Trophoblast cell (in vitro differentiated cells and primary cell): ENCODE results near the gene APBA2.

Source experiments
- DNase-seq, 2 donors: peaks; one replicate each; pipeline ENCODE4 v3.0.0-alpha.2; 2016
- H2AFZ ChIP-seq: 2 replicates; pipeline ENCODE4 v1.6.1; 2013; ENCODE audit warnings: low read length, moderate library complexity, mild to moderate bottlenecking; ENCODE audit not compliant: insufficient read depth, poor library complexity
- H2AK5ac ChIP-seq: 2 replicates; pipeline ENCODE4 v1.6.1; 2013; ENCODE audit warnings: mild to moderate bottlenecking, low read length
- H2BK120ac ChIP-seq: 2 replicates; pipeline ENCODE4 v1.6.1; 2013; ENCODE audit warnings: low read length, mild to moderate bottlenecking, moderate library complexity; ENCODE audit not compliant: insufficient read depth, poor library complexity
- H2BK12ac ChIP-seq: 2 replicates; pipeline ENCODE4 v1.6.1; 2013; ENCODE audit warnings: mild to moderate bottlenecking, low read length, moderate library complexity
- H2BK5ac ChIP-seq: 2 replicates; pipeline ENCODE4 v1.6.1; 2013; ENCODE audit warnings: low read length, low read depth, moderate library complexity, mild to moderate bottlenecking; ENCODE audit not compliant: poor library complexity
- H3K14ac ChIP-seq: 2 replicates; pipeline ENCODE4 v1.6.1; 2013; ENCODE audit warnings: mild to moderate bottlenecking, low read length
- H3K18ac ChIP-seq: 2 replicates; pipeline ENCODE4 v1.6.1; 2013; ENCODE audit warnings: mild to moderate bottlenecking, low read length
- H3K23ac ChIP-seq: 2 replicates; pipeline ENCODE4 v1.6.1; 2013; ENCODE audit warnings: low read length
- H3K27ac ChIP-seq: 2 replicates; pipeline ENCODE4 v1.5.1; 2013; ENCODE audit warnings: low read depth, mild to moderate bottlenecking, inconsistent platforms, low read length, moderate library complexity
- H3K27me3 ChIP-seq: 2 replicates; pipeline ENCODE4 v1.6.1; 2013; ENCODE audit warnings: inconsistent platforms, mild to moderate bottlenecking, low read length, moderate library complexity; ENCODE audit not compliant: insufficient read depth
- H3K36me3 ChIP-seq, 2 experiments: 1 replicate in 1 of 2; 2 replicates in 1 of 2; pipeline ENCODE4 v1.6.1; 2013; ENCODE audit warnings: low read length in 2 of 2, mild to moderate bottlenecking in 2 of 2, moderate library complexity in 1 of 2; ENCODE audit not compliant: insufficient read depth in 2 of 2, control insufficient read depth in 1 of 2
- H3K4ac ChIP-seq: 2 replicates; pipeline ENCODE4 v1.6.1; 2013; ENCODE audit warnings: low read depth, mild to moderate bottlenecking, low read length, moderate library complexity
- H3K4me1 ChIP-seq, 2 experiments: 1 replicate in 1 of 2; 2 replicates in 1 of 2; pipeline ENCODE4 v1.6.1; 2013; ENCODE audit warnings: low read length in 2 of 2, mild to moderate bottlenecking in 2 of 2, moderate library complexity in 1 of 2; ENCODE audit not compliant: insufficient read depth in 2 of 2, control insufficient read depth in 1 of 2
- H3K4me2 ChIP-seq: 2 replicates; pipeline ENCODE4 v1.6.1; 2013; ENCODE audit warnings: inconsistent platforms, mild to moderate bottlenecking, low read length, moderate library complexity
- H3K4me3 ChIP-seq: 2 replicates; pipeline ENCODE4 v1.5.1; 2013; ENCODE audit warnings: mild to moderate bottlenecking, low read depth, low read length, inconsistent platforms
- H3K79me1 ChIP-seq: one replicate; pipeline ENCODE4 v1.6.1; 2013; ENCODE audit warnings: low read length
- H3K79me2 ChIP-seq: 2 replicates; pipeline ENCODE4 v1.6.1; 2013; ENCODE audit warnings: low read length, mild to moderate bottlenecking; ENCODE audit not compliant: control insufficient read depth, insufficient read depth, poor library complexity
- H3K9ac ChIP-seq: 2 replicates; pipeline ENCODE4 v1.6.1; 2013; ENCODE audit warnings: mild to moderate bottlenecking, low read length
- H3K9me3 ChIP-seq: 2 replicates; pipeline ENCODE4 v1.6.1; 2013; ENCODE audit warnings: low read depth, mild to moderate bottlenecking, control low read depth, inconsistent platforms, low read length; ENCODE audit not compliant: insufficient read depth
- H4K12ac ChIP-seq: 2 replicates; pipeline ENCODE4 v1.6.1; 2013; ENCODE audit warnings: low read depth, mild to moderate bottlenecking, low read length, moderate library complexity
- H4K8ac ChIP-seq: 2 replicates; pipeline ENCODE4 v1.6.1; 2013; ENCODE audit warnings: low read depth, mild to moderate bottlenecking, low read length, moderate library complexity
- H4K91ac ChIP-seq: one replicate; pipeline ENCODE4 v1.6.1; 2013; ENCODE audit warnings: low read depth, mild to moderate bottlenecking, low read length, moderate library complexity
- WGBS: extraction: QIAGEN DNeasy Blood & Tissue Kit; methylation state at CpG from one replicate; pipeline ENCODE4 v1.1.7; 2013; ENCODE audit warnings: missing lambda C conversion rate; ENCODE audit not compliant: insufficient read length, insufficient coverage; ENCODE audit errors: extremely low coverage; 5-methylcytosine and 5-hydroxymethylcytosine counted together

The APBA2 gene

DNA sequence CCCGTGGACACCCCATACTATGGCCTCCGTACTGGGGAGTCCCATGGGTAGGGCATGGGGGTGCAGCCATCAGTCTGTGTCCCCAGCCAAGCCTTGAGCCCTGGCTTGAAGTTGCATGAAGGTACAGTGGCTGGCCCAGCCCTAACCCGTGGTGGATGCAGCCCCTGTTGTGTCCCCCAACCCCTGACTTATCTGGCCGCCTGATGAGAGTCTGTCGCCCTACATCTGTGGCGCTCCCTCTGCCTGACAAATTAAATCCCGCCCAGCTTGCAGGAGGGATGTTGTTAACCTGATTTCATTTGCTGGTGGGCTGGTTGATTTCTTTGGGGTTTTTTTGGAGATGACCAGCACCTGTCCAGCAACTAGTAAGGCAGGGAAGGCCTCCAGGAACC is 186.1 kb downstream of the APBA2 start:
- Histone ChIP-seq H3K9ac (no peak overlapping the region), H2BK120ac (no peak overlapping the region), H3K36me3 (no peaks in the 10 kb centered on the region), H3K18ac (no peak overlapping the region), H3K79me1 (no peaks in the 10 kb centered on the region), H3K4me3 (no peak overlapping the region), H2BK5ac (no peak overlapping the region), H3K27ac (no peak overlapping the region), H3K23ac (no peak overlapping the region), H3K79me2 (no peaks in the 10 kb centered on the region), H4K8ac (no peak overlapping the region), H4K12ac (no peak overlapping the region), H2BK12ac (no peak overlapping the region), H2AK5ac (no peak overlapping the region), H3K4ac (no peak overlapping the region), H3K9me3 (peaks cover 9% of the 10 kb centered on the region), H3K4me1 (no peaks in the 10 kb centered on the region), H3K27me3 (no peaks in the 10 kb centered on the region), H3K4me2 (no peak overlapping the region), H4K91ac (no peak overlapping the region), H3K14ac (no peak overlapping the region), H2AFZ (no peak overlapping the region)
- WGBS: no CpG with 5 or more reads among the region's 7 CpGs
- no peak for DNase-seq

DNA sequence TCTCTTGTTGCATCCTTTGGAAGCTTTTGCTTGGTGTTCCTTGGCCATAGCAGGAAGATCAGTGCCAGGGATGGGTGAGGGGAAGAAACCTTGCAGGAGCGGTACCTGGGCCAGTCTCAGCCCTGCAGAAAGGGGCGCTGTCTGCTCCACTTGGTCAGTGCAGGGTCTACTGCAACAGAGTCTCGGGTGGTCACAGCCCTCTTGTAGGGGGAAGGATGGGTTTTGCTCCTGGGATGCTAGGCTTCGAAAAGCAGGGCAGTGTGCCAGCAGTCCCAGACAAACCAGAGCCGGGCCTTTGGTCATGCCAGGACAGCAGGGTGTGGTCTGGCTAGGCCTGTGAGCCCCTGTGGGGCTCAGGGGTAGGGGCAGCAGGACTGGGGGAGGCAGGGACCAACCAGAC is 186.7 kb downstream of the APBA2 start:
- no peak overlapping the region for H3K4me3 ChIP-seq
- WGBS: no CpG with 5 or more reads among the region's 5 CpGs
- no peaks in the 10 kb centered on the region for H3K36me3 ChIP-seq
- peaks cover 9% of the 10 kb centered on the region for H3K9me3 ChIP-seq
- no peak overlapping the region for H4K12ac ChIP-seq
- no peak overlapping the region for H2BK5ac ChIP-seq
- H4K91ac ChIP-seq: no peak overlapping the region
- no peaks in the 10 kb centered on the region for H3K79me1 ChIP-seq
- H2BK120ac ChIP-seq: no peak overlapping the region
- no peaks in the 10 kb centered on the region for H3K27me3 ChIP-seq
- no peak overlapping the region for H3K18ac ChIP-seq
- H4K8ac ChIP-seq: no peak overlapping the region
- DNase-seq: no peak
- no peak overlapping the region for H3K27ac ChIP-seq
- H3K14ac ChIP-seq: no peak overlapping the region
- H3K23ac ChIP-seq: no peak overlapping the region
- no peak overlapping the region for H2AK5ac ChIP-seq
- H3K9ac ChIP-seq: no peak overlapping the region
- H3K4me2 ChIP-seq: no peak overlapping the region
- H2AFZ ChIP-seq: no peak overlapping the region
- H3K79me2 ChIP-seq: no peaks in the 10 kb centered on the region
- no peaks in the 10 kb centered on the region for H3K4me1 ChIP-seq
- no peak overlapping the region for H3K4ac ChIP-seq
- no peak overlapping the region for H2BK12ac ChIP-seq

DNA sequence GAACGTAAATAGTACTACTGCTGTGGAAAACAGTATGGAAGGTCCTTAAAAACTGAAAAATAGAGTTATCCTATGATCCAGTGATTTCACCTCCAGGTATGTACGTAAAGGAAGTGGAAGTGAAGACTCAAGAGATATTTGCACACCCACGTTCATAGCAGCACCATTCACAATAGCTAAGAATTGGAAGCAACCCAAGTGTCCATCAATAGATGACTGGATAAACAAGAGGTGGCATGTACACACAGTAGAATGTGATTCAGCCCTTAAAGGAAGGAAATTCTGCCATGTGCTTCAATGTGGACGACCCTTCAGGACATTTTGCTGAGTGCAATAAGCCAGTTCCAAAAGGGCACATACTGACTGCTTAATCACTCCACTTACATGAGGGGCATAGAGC is 188.3 kb downstream of the APBA2 start:
- no peak overlapping the region for H2AFZ ChIP-seq
- H3K27me3 ChIP-seq: no peaks in the 10 kb centered on the region
- H3K9ac ChIP-seq: no peak overlapping the region
- no peak overlapping the region for H3K4me3 ChIP-seq
- no peak for DNase-seq
- H4K91ac ChIP-seq: no peak overlapping the region
- no peak overlapping the region for H2BK12ac ChIP-seq
- no peak overlapping the region for H3K14ac ChIP-seq
- no peaks in the 10 kb centered on the region for H3K4me1 ChIP-seq
- H2AK5ac ChIP-seq: no peak overlapping the region
- no peaks in the 10 kb centered on the region for H3K79me1 ChIP-seq
- H3K79me2 ChIP-seq: no peaks in the 10 kb centered on the region
- H3K9me3 ChIP-seq: peaks cover 9% of the 10 kb centered on the region
- no peak overlapping the region for H4K8ac ChIP-seq
- no peaks in the 10 kb centered on the region for H3K36me3 ChIP-seq
- no peak overlapping the region for H3K23ac ChIP-seq
- H2BK120ac ChIP-seq: no peak overlapping the region
- H3K4me2 ChIP-seq: no peak overlapping the region
- H4K12ac ChIP-seq: no peak overlapping the region
- no peak overlapping the region for H3K4ac ChIP-seq
- H2BK5ac ChIP-seq: no peak overlapping the region
- WGBS: no CpG with 5 or more reads among the region's 4 CpGs
- H3K18ac ChIP-seq: no peak overlapping the region
- no peak overlapping the region for H3K27ac ChIP-seq

DNA sequence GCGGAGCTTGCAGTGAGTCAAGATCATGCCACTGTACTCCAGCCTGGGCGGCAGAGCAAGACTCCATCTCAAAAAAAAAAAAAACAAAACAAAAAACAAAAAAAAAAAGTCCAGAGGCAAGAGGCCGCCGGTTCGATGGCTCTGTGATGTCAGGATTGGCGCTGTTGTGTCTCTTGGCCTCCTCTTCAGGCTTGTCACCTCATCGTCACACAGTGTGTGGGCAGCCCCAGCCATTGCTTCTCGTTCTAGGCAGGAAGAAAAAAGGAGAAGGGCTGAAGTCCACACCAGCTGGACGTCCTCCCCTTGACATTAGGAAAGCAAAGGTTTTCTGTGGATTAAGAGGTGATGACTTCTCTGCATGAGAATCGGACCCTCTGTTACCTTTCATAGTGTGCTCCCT is 192.8 kb downstream of the APBA2 start:
- no peak overlapping the region for H3K14ac ChIP-seq
- H3K79me1 ChIP-seq: no peaks in the 10 kb centered on the region
- H3K4me3 ChIP-seq: no peak overlapping the region
- WGBS: no CpG with 5 or more reads among the region's 10 CpGs
- H3K4ac ChIP-seq: no peak overlapping the region
- H3K9ac ChIP-seq: no peak overlapping the region
- no peak overlapping the region for H3K4me2 ChIP-seq
- H3K36me3 ChIP-seq: no peaks in the 10 kb centered on the region
- H4K8ac ChIP-seq: no peak overlapping the region
- H3K27ac ChIP-seq: no peak overlapping the region
- no peak overlapping the region for H2BK5ac ChIP-seq
- no peak overlapping the region for H2BK12ac ChIP-seq
- no peaks in the 10 kb centered on the region for H3K79me2 ChIP-seq
- H3K23ac ChIP-seq: no peak overlapping the region
- H4K12ac ChIP-seq: no peak overlapping the region
- no peak for DNase-seq
- H2BK120ac ChIP-seq: no peak overlapping the region
- H3K27me3 ChIP-seq: no peaks in the 10 kb centered on the region
- no peak overlapping the region for H2AFZ ChIP-seq
- H3K18ac ChIP-seq: no peak overlapping the region
- peaks cover 2% of the 10 kb centered on the region for H3K9me3 ChIP-seq
- H3K4me1 ChIP-seq: no peaks in the 10 kb centered on the region
- no peak overlapping the region for H2AK5ac ChIP-seq
- no peak overlapping the region for H4K91ac ChIP-seq
